ENCODE data around the gene ANKRD37.

DNA sequence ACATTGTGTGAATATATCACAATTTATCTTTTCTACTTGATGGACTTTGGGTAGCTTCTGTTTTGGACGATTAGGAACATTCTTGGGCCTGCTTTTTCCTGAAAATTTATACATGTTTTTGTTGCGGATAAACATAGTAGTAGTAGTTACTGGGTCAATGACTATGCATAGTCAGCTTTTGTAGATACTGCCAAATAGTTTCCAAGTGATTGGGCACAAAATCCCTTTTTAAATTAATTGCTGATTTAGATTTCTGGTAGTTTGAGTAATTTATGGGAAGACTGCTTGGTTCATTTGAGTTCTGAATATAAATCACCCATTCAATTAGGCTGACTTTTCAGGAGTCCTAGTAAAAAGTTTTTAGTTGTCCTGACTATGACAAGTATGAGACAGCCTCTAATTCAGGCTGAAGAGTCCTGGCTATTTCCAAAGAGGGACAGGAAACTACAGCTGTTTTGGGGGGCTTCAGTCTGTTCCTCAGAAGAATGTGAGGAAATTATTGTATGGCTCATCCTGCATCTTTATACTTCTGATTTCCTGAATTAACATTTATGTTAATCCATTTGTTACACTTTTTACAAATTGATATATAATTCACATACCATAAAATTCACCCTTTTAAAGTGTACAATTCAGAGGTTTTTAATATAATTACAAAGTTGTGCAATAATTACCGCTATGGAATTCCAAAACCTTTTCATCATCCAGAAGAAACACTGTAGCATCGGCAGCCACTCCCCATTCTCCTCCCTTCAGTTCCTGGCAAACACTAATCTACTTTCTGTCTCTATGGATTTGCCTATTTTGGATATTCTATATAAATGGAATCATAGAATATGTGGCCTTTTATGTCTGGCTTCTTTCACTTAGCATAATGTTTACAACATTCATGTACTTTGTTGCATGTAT is 15.1 kb upstream of the ANKRD37 start:
- TF ChIP-seq POLR2A (IDR thresholded peaks at IDR 0.05) (no peak), CTCF (IDR thresholded peaks at IDR 0.05) (no peak), POLR2AphosphoS5 (IDR thresholded peaks at IDR 0.05) (no peak)

All from upper lobe of left lung (tissue), 4 donors.